ENCODE data around the gene SEPTIN2. TPM values are rescaled to one million over a fixed set of nuclear protein-coding genes. Genes with fewer than 3 reads are reported as not detected.

The SEPTIN2 gene
- total and polyA plus RNA-seq, 2 experiments from 2014 or later, result 227 to 393 TPM

- Mint-ChIP-seq H3K36me3 (ENCODE audit: low read depth) (peaks cover 43% of the 10 kb centered on the region), H3K4me1 (peaks cover 25% of the 10 kb centered on the region), H3K27ac (no peak overlapping the region), H3K9me3 (no peaks in the 10 kb centered on the region), H3K27me3 (ENCODE audit: insufficient read depth, low read depth, poor library complexity) (peaks cover 2% of the 10 kb centered on the region), H3K4me3 (no peak overlapping the region)
- no peak overlapping the region for H3K27ac ChIP-seq (ENCODE audit: low read depth)
- peaks cover 9% of the 10 kb centered on the region; the same call in 1 of the 2 replicates for H3K36me3 ChIP-seq (ENCODE audit: insufficient read depth)
- no peaks in the 10 kb centered on the region for H3F3A ChIP-seq (replicated peaks; ENCODE audit: low read depth)
- peaks cover 62% of the 10 kb centered on the region for H4K20me1 ChIP-seq (replicated peaks; ENCODE audit: insufficient read depth)
- peaks cover 27% of the 10 kb centered on the region for H3K4me1 ChIP-seq (ENCODE audit: insufficient read depth)
- ATAC-seq, result no peak
- no peak overlapping the region for H3K4me2 ChIP-seq
- H3K79me2 ChIP-seq (replicated peaks; ENCODE audit: insufficient read depth), result peaks cover 95% of the 10 kb centered on the region
- no peak overlapping the region for H2AFZ ChIP-seq
- no peak overlapping the region for H3K4me3 ChIP-seq
- TF ChIP-seq JUNB (IDR thresholded peaks at IDR 0.05; ENCODE audit: unreplicated experiment) (no peak), NANOG (IDR thresholded peaks at IDR 0.05; ENCODE audit: borderline replicate concordance) (no peak), POLR2AphosphoS5 (IDR thresholded peaks at IDR 0.05; ENCODE audit: low read depth) (no peak), ETS1 (IDR thresholded peaks at IDR 0.05) (no peak), CREB1 (CRISPR knock-in tag; IDR thresholded peaks at IDR 0.05; ENCODE audit: low read depth) (no peak)
- TF ChIP-seq, protein P1, sequence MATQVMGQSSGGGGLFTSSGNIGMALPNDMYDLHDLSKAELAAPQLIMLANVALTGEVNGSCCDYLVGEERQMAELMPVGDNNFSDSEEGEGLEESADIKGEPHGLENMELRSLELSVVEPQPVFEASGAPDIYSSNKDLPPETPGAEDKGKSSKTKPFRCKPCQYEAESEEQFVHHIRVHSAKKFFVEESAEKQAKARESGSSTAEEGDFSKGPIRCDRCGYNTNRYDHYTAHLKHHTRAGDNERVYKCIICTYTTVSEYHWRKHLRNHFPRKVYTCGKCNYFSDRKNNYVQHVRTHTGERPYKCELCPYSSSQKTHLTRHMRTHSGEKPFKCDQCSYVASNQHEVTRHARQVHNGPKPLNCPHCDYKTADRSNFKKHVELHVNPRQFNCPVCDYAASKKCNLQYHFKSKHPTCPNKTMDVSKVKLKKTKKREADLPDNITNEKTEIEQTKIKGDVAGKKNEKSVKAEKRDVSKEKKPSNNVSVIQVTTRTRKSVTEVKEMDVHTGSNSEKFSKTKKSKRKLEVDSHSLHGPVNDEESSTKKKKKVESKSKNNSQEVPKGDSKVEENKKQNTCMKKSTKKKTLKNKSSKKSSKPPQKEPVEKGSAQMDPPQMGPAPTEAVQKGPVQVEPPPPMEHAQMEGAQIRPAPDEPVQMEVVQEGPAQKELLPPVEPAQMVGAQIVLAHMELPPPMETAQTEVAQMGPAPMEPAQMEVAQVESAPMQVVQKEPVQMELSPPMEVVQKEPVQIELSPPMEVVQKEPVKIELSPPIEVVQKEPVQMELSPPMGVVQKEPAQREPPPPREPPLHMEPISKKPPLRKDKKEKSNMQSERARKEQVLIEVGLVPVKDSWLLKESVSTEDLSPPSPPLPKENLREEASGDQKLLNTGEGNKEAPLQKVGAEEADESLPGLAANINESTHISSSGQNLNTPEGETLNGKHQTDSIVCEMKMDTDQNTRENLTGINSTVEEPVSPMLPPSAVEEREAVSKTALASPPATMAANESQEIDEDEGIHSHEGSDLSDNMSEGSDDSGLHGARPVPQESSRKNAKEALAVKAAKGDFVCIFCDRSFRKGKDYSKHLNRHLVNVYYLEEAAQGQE (IDR thresholded peaks at IDR 0.05; ENCODE audit: unreplicated experiment), result no peak
- H3K9me2 ChIP-seq (ENCODE audit: insufficient read depth), result no peaks in the 10 kb centered on the region
- H3K27me3 ChIP-seq (ENCODE audit: insufficient read depth), result no peaks in the 10 kb centered on the region
- DNase-seq (ENCODE audit: low spot score), result no peak
Measured at GRCh38 chr2:241323778-241324177, 8.1 kb downstream of the SEPTIN2 start.

DNA sequence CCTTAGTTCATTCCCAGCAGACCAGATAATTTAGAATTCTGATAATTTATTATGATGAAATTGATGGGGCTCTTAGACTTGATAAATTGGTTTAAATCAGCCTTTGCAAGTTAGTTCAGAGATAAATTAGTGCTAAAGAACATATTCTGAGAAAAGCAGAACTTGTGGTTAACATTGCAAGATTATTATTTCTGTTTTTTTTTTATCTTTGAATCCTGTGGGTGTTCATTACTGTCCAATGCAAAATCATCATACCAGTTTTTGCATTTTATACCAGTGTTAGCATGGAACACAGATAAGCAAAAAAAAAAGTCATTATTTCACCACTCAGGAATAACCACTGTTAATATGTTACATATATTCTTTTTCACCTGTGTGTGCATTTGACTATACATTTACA lies 9.1 kb downstream of the SEPTIN2 start:
- peaks cover 21% of the 10 kb centered on the region for H3K4me1 Mint-ChIP-seq
- TF ChIP-seq ZNF331 (CRISPR knock-in tag; IDR thresholded peaks at IDR 0.05; ENCODE audit: low read depth), result no peak
- no peak for TF ChIP-seq ETS1 (IDR thresholded peaks at IDR 0.05)
- no peak for TF ChIP-seq STAT1 (IDR thresholded peaks at IDR 0.05; ENCODE audit: unreplicated experiment)
- TF ChIP-seq JUNB (IDR thresholded peaks at IDR 0.05; ENCODE audit: unreplicated experiment), result no peak
- TF ChIP-seq, protein P2, sequence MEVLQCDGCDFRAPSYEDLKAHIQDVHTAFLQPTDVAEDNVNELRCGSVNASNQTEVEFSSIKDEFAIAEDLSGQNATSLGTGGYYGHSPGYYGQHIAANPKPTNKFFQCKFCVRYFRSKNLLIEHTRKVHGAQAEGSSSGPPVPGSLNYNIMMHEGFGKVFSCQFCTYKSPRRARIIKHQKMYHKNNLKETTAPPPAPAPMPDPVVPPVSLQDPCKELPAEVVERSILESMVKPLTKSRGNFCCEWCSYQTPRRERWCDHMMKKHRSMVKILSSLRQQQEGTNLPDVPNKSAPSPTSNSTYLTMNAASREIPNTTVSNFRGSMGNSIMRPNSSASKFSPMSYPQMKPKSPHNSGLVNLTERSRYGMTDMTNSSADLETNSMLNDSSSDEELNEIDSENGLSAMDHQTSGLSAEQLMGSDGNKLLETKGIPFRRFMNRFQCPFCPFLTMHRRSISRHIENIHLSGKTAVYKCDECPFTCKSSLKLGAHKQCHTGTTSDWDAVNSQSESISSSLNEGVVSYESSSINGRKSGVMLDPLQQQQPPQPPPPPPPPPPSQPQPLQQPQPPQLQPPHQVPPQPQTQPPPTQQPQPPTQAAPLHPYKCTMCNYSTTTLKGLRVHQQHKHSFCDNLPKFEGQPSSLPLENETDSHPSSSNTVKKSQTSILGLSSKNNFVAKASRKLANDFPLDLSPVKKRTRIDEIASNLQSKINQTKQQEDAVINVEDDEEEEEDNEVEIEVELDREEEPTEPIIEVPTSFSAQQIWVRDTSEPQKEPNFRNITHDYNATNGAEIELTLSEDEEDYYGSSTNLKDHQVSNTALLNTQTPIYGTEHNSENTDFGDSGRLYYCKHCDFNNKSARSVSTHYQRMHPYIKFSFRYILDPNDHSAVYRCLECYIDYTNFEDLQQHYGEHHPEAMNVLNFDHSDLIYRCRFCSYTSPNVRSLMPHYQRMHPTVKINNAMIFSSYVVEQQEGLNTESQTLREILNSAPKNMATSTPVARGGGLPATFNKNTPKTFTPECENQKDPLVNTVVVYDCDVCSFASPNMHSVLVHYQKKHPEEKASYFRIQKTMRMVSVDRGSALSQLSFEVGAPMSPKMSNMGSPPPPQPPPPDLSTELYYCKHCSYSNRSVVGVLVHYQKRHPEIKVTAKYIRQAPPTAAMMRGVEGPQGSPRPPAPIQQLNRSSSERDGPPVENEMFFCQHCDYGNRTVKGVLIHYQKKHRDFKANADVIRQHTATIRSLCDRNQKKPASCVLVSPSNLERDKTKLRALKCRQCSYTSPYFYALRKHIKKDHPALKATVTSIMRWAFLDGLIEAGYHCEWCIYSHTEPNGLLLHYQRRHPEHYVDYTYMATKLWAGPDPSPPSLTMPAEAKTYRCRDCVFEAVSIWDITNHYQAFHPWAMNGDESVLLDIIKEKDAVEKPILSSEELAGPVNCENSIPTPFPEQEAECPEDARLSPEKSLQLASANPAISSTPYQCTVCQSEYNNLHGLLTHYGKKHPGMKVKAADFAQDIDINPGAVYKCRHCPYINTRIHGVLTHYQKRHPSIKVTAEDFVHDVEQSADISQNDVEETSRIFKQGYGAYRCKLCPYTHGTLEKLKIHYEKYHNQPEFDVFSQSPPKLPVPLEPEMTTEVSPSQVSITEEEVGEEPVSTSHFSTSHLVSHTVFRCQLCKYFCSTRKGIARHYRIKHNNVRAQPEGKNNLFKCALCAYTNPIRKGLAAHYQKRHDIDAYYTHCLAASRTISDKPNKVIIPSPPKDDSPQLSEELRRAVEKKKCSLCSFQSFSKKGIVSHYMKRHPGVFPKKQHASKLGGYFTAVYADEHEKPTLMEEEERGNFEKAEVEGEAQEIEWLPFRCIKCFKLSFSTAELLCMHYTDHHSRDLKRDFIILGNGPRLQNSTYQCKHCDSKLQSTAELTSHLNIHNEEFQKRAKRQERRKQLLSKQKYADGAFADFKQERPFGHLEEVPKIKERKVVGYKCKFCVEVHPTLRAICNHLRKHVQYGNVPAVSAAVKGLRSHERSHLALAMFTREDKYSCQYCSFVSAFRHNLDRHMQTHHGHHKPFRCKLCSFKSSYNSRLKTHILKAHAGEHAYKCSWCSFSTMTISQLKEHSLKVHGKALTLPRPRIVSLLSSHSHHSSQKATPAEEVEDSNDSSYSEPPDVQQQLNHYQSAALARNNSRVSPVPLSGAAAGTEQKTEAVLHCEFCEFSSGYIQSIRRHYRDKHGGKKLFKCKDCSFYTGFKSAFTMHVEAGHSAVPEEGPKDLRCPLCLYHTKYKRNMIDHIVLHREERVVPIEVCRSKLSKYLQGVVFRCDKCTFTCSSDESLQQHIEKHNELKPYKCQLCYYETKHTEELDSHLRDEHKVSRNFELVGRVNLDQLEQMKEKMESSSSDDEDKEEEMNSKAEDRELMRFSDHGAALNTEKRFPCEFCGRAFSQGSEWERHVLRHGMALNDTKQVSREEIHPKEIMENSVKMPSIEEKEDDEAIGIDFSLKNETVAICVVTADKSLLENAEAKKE (CRISPR knock-in tag; IDR thresholded peaks at IDR 0.05), result no peak
- TF ChIP-seq CREB1 (CRISPR knock-in tag; IDR thresholded peaks at IDR 0.05; ENCODE audit: low read depth), result no peak

More for the DNA sequence above, 9.1 kb downstream of the SEPTIN2 start:
- Histone ChIP-seq H4K20me1 (replicated peaks; ENCODE audit: insufficient read depth) (peaks cover 55% of the 10 kb centered on the region), H3K27me3 (ENCODE audit: insufficient read depth) (no peaks in the 10 kb centered on the region), H3F3A (replicated peaks; ENCODE audit: low read depth) (no peaks in the 10 kb centered on the region), H3K36me3 (ENCODE audit: insufficient read depth) (peaks cover 9% of the 10 kb centered on the region; the same call in 1 of the 2 replicates), H3K4me1 (ENCODE audit: insufficient read depth) (peaks cover 18% of the 10 kb centered on the region), H3K9me2 (ENCODE audit: insufficient read depth) (no peaks in the 10 kb centered on the region), H3K4me2 (no peak overlapping the region), H3K27ac (ENCODE audit: low read depth) (no peak overlapping the region), H3K4me3 (no peak overlapping the region), H2AFZ (no peak overlapping the region), H3K79me2 (replicated peaks; ENCODE audit: insufficient read depth) (peaks cover 89% of the 10 kb centered on the region)
- Mint-ChIP-seq H3K4me3 (no peak overlapping the region), H3K36me3 (ENCODE audit: low read depth) (peaks cover 53% of the 10 kb centered on the region), H3K27me3 (ENCODE audit: insufficient read depth, low read depth, poor library complexity) (peaks cover 2% of the 10 kb centered on the region), H3K27ac (no peak overlapping the region), H3K9me3 (no peaks in the 10 kb centered on the region)
- no peak for ATAC-seq
- no peak for DNase-seq (ENCODE audit: low spot score)

Measured in GM23338 (cell line).